Ovary (tissue), 9 donors: Measurements from ENCODE around the gene LSAMP. TPM values are rescaled to one million over a fixed set of nuclear protein-coding genes. Genes with fewer than 3 reads are reported as not detected.

Experiments used
- DNase-seq, 5 donors: peaks; one replicate each; pipeline ENCODE4 v3.0.0-alpha.2; 2019 to 2020
- H3K27ac ChIP-seq, 2 donors: fragments of 200-600 bp; one replicate each; pipeline versions ENCODE4 v1.5.1 to v1.8.0; 2019 to 2022
- H3K27me3 ChIP-seq: fragments of 200-600 bp; one replicate; pipeline ENCODE4 v1.8.0; 2022
- H3K36me3 ChIP-seq: fragments of 200-600 bp; sonication (generic); one replicate; pipeline ENCODE4 v1.5.1; 2019
- H3K4me1 ChIP-seq: one replicate; pipeline ENCODE4 v1.8.1; 2013; ENCODE audit warnings: mild to moderate bottlenecking, moderate library complexity; ENCODE audit not compliant: insufficient read depth
- H3K4me3 ChIP-seq: fragments of 200-600 bp; sonication (generic); one replicate; pipeline ENCODE4 v1.5.1; 2017
- H3K9me3 ChIP-seq, 2 donors: fragments of 200-600 bp in 1 of 2; sonication (generic) in 1 of 2; one replicate each; pipeline versions ENCODE4 v1.5.1 to v1.8.1; 2013 to 2019; ENCODE audit warnings: mild to moderate bottlenecking in 1 of 2, moderate library complexity in 1 of 2
- CTCF ChIP-seq, 3 donors: fragments of 450-650 bp in 2 of 3; fragments of 200-600 bp in 1 of 3; IDR thresholded peaks; one replicate each; pipeline versions ENCODE4 v1.5.1 to v1.8.0; 2016 to 2022; ENCODE audit warnings: antibody characterized with exemption in 3 of 3, mild to moderate bottlenecking in 1 of 3
- EP300 ChIP-seq: sonication (generic); formaldehyde crosslinking; IDR thresholded peaks from one replicate; pipeline ENCODE4 v1.6.1; 2017; ENCODE audit warnings: antibody characterized with exemption
- POLR2A ChIP-seq: fragments of 450-650 bp; IDR thresholded peaks from one replicate; pipeline ENCODE4 v1.6.1; 2017; ENCODE audit warnings: antibody characterized with exemption, mild to moderate bottlenecking, moderate library complexity
- WGBS, 3 donors: extraction: QIAGEN DNeasy Blood & Tissue Kit in 1 of 3; methylation state at CpG; one replicate each; pipeline versions ENCODE4 v1.1.5 to v1.1.7; 2013 to 2017; 5-methylcytosine and 5-hydroxymethylcytosine counted together
- intact Hi-C, 4 donors: fragments of 100-400 bp; cut with DNase I; formaldehyde crosslinking; loops; one replicate each; pipeline versions ENCODE4 v1.11.0 to v1.15.1; 2022 to 2023
- polyA plus RNA-seq, 2 donors: library from polyadenylated mRNA; stranded (reverse); fragments of 200-250 nt in 1 of 2; fragments of 350-450 nt in 1 of 2; fragmentation: Illumina TruSeq in 1 of 2; extraction: RNeasy Lipid Tissue Mini Kit (QIAGEN cat#74804) in 1 of 2; gene quantifications; one replicate each; pipeline ENCODE4 v1.2.3, GENCODE V29; 2013 to 2014
- total RNA-seq, 7 donors: library from RNA; depleted of rRNA in 2 of 7; stranded (reverse); fragments of >200 nt in 2 of 7; fragmentation: NEBNext Ultra II Directional in 3 of 7; extraction: Animal tissue kit (Norgen Biotek cat#: 25700) in 3 of 7; gene quantifications; one replicate each; pipeline versions ENCODE4 v1.1.0 to v1.2.4, GENCODE V29; 2016 to 2023
- donor health status: DM: no; HTN: no; CAD: no; lungs with moderate emphysema.
- donor health status: DM: no; HTN: no; CAD: no.
- donor health status: Bipolar disorder and iron deficiency.
- donor health status: DM: yes; HTN: yes; CAD: no.
- donor health status: DM: no; HTN: no; CAD: no.
- donor health status: DM: yes; HTN: yes; CAD: no.

The LSAMP gene
- total and polyA plus RNA-seq, 9 donors = 1.1 to 13.0 (median 5.4) TPM

GRCh38 chr3:116342499-116342898 is 102.8 kb downstream of the LSAMP start:
- Histone ChIP-seq H3K9me3 (no peaks in the 10 kb centered on the region), H3K4me1 (no peaks in the 10 kb centered on the region), H3K27ac (no peak overlapping the region), H3K27me3 (no peaks in the 10 kb centered on the region), H3K36me3 (no peaks in the 10 kb centered on the region), H3K4me3 (no peak overlapping the region)
- DNase-seq = no peak
- 38 to 54% (median 46%) methylated on average over 2 of the region's 2 CpGs for WGBS, 3 donors
- no peak for TF ChIP-seq CTCF (IDR thresholded peaks at IDR 0.05)
- no peak for TF ChIP-seq EP300
- TF ChIP-seq POLR2A = no peak
- intact Hi-C loops = no loop called here

- intact Hi-C loops = no loop called here
- Histone ChIP-seq H3K36me3 (no peaks in the 10 kb centered on the region), H3K27ac (no peak overlapping the region), H3K4me3 (no peak overlapping the region), H3K9me3 (no peaks in the 10 kb centered on the region), H3K27me3 (no peaks in the 10 kb centered on the region), H3K4me1 (no peaks in the 10 kb centered on the region)
- TF ChIP-seq POLR2A (no peak), CTCF (IDR thresholded peaks at IDR 0.05) (no peak), EP300 (no peak)
- DNase-seq = no peak
Observed at GRCh38 chr3:116341899-116342298, 103.4 kb downstream of the LSAMP start.

GRCh38 chr3:116341381-116341780 is 103.9 kb downstream of the LSAMP start:
- Histone ChIP-seq H3K4me1 (no peaks in the 10 kb centered on the region), H3K36me3 (no peaks in the 10 kb centered on the region), H3K27me3 (no peaks in the 10 kb centered on the region), H3K4me3 (no peak overlapping the region), H3K27ac (no peak overlapping the region), H3K9me3 (no peaks in the 10 kb centered on the region)
- no peak for DNase-seq
- 87 to 92% (median 90%) methylated on average over 2 of the region's 2 CpGs for WGBS, 3 donors
- TF ChIP-seq EP300 (no peak), CTCF (IDR thresholded peaks at IDR 0.05) (no peak), POLR2A (no peak)
- intact Hi-C loops = no loop called here

GRCh38 chr3:116340680-116341216 is 104.5 kb downstream of the LSAMP start:
- Histone ChIP-seq H3K27me3 (no peaks in the 10 kb centered on the region), H3K9me3 (no peaks in the 10 kb centered on the region), H3K36me3 (no peaks in the 10 kb centered on the region), H3K4me3 (no peak overlapping the region), H3K4me1 (no peaks in the 10 kb centered on the region), H3K27ac (no peak overlapping the region)
- WGBS, 3 donors = 80 to 92% (median 90%) methylated on average over 1 of the region's 1 CpG
- intact Hi-C loops = no loop called here
- no peak for DNase-seq
- no peak for TF ChIP-seq CTCF (IDR thresholded peaks at IDR 0.05)
- TF ChIP-seq POLR2A = no peak
- no peak for TF ChIP-seq EP300
